Measurements from ENCODE around the gene RAB40A.

RAB40A gene

GRCh38 chrX:103554687-103555424 is 35.6 kb upstream of the RAB40A start:
- TF ChIP-seq CTCF (IDR thresholded peaks at IDR 0.05; ENCODE audit: low read depth, low read length, missing control alignments): no peak
- peak overlapping the region; percentile 54 for H3K4me3 ChIP-seq (replicated peaks; ENCODE audit: low read depth, low read length)
- DNase-seq (ENCODE audit: extremely low read depth, low read depth): peak; percentile 41

GRCh38 chrX:103552236-103552635 is 32.9 kb upstream of the RAB40A start:
- no peak for DNase-seq (ENCODE audit: extremely low read depth, low read depth)
- no peak overlapping the region for H3K4me3 ChIP-seq (replicated peaks; ENCODE audit: low read depth, low read length)
- TF ChIP-seq CTCF (IDR thresholded peaks at IDR 0.05; ENCODE audit: low read depth, low read length, missing control alignments): no peak

- no peak for DNase-seq (ENCODE audit: extremely low read depth, low read depth)
- no peak for TF ChIP-seq CTCF (IDR thresholded peaks at IDR 0.05; ENCODE audit: low read depth, low read length, missing control alignments)
- no peak overlapping the region for H3K4me3 ChIP-seq (replicated peaks; ENCODE audit: low read depth, low read length)
Measured at GRCh38 chrX:103550415-103551051, 31.2 kb upstream of the RAB40A start.

GRCh38 chrX:103549916-103550315 is 30.6 kb upstream of the RAB40A start:
- no peak for DNase-seq (ENCODE audit: extremely low read depth, low read depth)
- no peak for TF ChIP-seq CTCF (IDR thresholded peaks at IDR 0.05; ENCODE audit: low read depth, low read length, missing control alignments)
- no peak overlapping the region for H3K4me3 ChIP-seq (replicated peaks; ENCODE audit: low read depth, low read length)

- no peak overlapping the region for H3K4me3 ChIP-seq (replicated peaks; ENCODE audit: low read depth, low read length)
- TF ChIP-seq CTCF (IDR thresholded peaks at IDR 0.05; ENCODE audit: low read depth, low read length, missing control alignments): no peak
- no peak for DNase-seq (ENCODE audit: extremely low read depth, low read depth)
Measured at GRCh38 chrX:103540145-103540544, 20.9 kb upstream of the RAB40A start.

GRCh38 chrX:103539695-103540094 is 20.4 kb upstream of the RAB40A start:
- no peak for TF ChIP-seq CTCF (IDR thresholded peaks at IDR 0.05; ENCODE audit: low read depth, low read length, missing control alignments)
- no peak overlapping the region for H3K4me3 ChIP-seq (replicated peaks; ENCODE audit: low read depth, low read length)
- DNase-seq (ENCODE audit: extremely low read depth, low read depth): no peak
